Activated naive CD8-positive, alpha-beta T cell treated with anti-CD3 and anti-CD28 coated beads, Interleukin-2, amount 10 ng/mL, durations not matched to agents 7 days and 5 days (primary cell): ENCODE measurements around the gene RTL3. TPM values are rescaled to one million over a fixed set of nuclear protein-coding genes. Genes with fewer than 3 reads are reported as not detected.

Experiments
- total RNA-seq, 2 experiments: library from RNA; stranded (reverse); gene quantifications; one replicate each; pipeline ENCODE4 v1.2.3, GENCODE V29; 2021

Gene RTL3
- total RNA-seq, 2 experiments from 2014 or later = not detected

Other genes starting within 250 kb of the RTL3 start
- gene LPAR4, start 88.4 kb upstream of the RTL3 start, total RNA-seq = not detected